Panc1 (cell line): Measurements from ENCODE around the gene SLC43A1.

ENCODE experiments used
- CTCF ChIP-seq: fragments of 450-650 bp; IDR thresholded peaks from 2 replicates; pipeline ENCODE4 v1.5.1; 2017; ENCODE audit warnings: mild to moderate bottlenecking
- POLR2AphosphoS5 ChIP-seq: IDR thresholded peaks from 2 replicates; pipeline ENCODE4 v1.6.1; 2012; ENCODE audit warnings: mild to moderate bottlenecking, low read depth, low read length, moderate library complexity
- SIN3A ChIP-seq: IDR thresholded peaks from 2 replicates; pipeline ENCODE4 v1.6.1; 2012; ENCODE audit warnings: low read depth, mild to moderate bottlenecking, low read length, moderate library complexity, borderline replicate concordance; ENCODE audit not compliant: insufficient read depth

- TF ChIP-seq CTCF (no peak), SIN3A (no peak), POLR2AphosphoS5 (no peak)
These were observed 29.1 kb upstream of the SLC43A1 start for GRCh38 chr11:57544566-57544965.
